Measurements from ENCODE around the gene TXNDC8. TPM values are rescaled to one million over a fixed set of nuclear protein-coding genes. Genes with fewer than 3 reads are reported as not detected.
"Not testable (repeated sequence)": the region's sequence is repeated elsewhere in the genome, so short reads cannot be mapped to it uniquely, and the experiment has no call there.

TXNDC8 gene
- total RNA-seq, result not detected

DNA sequence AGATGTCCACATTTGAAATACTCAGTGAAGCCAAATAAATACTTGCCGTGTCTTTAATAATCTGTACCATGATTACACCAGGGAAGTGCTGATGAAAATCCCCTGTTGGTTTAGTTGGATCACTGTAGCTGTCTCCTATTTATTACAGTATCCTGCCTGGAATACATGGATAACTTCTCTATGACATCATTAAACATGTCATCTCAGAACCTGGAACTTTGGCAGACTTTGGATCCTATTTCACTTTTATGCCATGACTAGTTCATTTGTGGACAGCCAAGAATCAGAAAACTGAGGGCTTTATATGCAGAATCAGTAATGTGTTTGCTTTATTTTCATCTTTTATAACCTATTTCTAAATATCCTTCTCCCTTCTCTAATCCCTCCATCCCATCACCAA, at the start of gene TXNDC8:
Gene TXNDC8 (minus strand): TSS at position 137 of the 400 bp plus-strand sequence.
- peaks cover 4% of the 10 kb centered on the region for H3K27me3 Mint-ChIP-seq
- no peaks in the 10 kb centered on the region for H3K4me1 Mint-ChIP-seq
- CTCF ChIA-PET, result no interaction called here
- no peak within 1 kb of the TSS for H3K27ac Mint-ChIP-seq
- H3K9me3 Mint-ChIP-seq (ENCODE audit: low read depth), result no peaks in the 10 kb centered on the region
- H3K4me3 Mint-ChIP-seq, result no peak within 1 kb of the TSS
- H3K36me3 Mint-ChIP-seq, result no peaks in the 10 kb centered on the region
- no peak for ATAC-seq
- no peak for DNase-seq

DNA sequence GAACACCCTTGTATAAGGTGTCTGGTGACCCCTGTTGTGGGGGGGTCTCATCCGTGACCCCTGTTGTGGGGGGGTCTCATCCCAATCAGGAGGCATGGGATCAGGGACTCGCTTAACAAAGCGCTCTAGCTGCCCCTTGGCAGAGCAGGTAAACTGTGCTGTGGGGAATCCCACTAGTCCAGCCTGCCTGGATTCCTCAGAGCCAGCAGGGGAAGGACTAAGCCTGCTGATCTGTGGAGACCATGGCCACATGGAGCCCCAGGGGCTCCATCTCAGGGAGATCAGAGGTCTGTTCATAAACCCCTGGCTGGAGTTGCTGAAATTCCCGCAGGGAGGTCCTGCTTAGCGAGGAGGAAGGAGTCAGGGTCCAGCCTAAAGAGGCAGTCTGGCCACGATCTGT, 45.8 kb upstream of the TXNDC8 start:
- Mint-ChIP-seq H3K36me3 (no peaks in the 10 kb centered on the region), H3K9me3 (ENCODE audit: low read depth) (no peaks in the 10 kb centered on the region), H3K4me1 (no peaks in the 10 kb centered on the region), H3K27me3 (no peaks in the 10 kb centered on the region), H3K4me3 (no peak overlapping the region), H3K27ac (no peak overlapping the region)
- DNase-seq (no peak), ATAC-seq (no peak)
- CTCF ChIA-PET, result no interaction called here

DNA sequence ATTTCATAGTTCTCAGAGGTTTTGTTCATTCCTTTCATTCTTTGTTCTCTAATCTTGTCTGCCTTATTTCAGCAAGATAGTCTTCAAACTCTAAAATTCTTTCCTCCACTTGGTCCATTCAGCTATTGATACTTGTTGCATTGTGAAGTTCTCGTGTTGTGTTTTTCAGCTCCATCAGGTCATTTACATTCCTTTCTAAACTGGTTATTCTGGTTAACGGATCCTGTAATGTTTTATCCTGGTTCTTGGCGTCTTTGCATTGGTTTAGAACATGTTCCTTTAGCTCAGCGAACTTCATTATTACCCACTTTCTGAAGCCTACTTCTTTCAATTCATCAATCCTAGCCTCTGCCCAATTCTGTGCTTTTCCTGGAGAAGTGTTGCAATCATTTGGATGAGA, 45.1 kb upstream of the TXNDC8 start:
- no peaks in the 10 kb centered on the region for H3K36me3 Mint-ChIP-seq
- ATAC-seq (no peak), DNase-seq (no peak)
- H3K4me3 Mint-ChIP-seq, result no peak overlapping the region
- CTCF ChIA-PET, result no interaction called here
- H3K27me3 Mint-ChIP-seq, result no peaks in the 10 kb centered on the region
- no peak overlapping the region for H3K27ac Mint-ChIP-seq
- H3K9me3 Mint-ChIP-seq (ENCODE audit: low read depth), result no peaks in the 10 kb centered on the region
- no peaks in the 10 kb centered on the region for H3K4me1 Mint-ChIP-seq

DNA sequence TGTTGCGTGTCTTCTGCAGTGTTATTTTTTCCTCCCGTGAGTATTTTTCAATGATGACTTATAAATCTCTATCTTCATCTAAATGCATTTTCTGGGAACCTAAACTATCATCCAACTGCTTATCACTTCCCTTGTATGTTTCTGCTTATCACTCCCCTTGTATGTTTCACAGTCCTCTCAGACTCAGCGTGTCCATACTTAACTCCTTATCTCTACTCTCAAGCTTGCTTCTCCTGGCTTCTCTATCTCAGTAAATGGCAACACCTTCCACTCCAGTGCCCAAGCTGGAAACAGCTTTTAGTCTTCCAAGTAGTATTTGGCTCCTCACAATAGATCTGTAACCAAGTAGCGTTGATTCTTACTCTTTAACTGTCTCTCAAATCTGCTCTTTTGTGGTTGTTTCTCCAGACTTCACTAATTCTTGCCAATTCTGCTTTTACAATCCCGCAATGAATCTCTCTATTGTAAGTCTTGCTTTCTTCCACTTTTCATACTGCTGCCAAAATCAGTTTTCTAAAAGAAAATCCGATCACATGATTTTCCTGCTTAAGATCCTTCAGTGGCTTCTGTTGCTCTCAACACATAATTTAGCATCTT, 33.8 kb upstream of the TXNDC8 start:
- Mint-ChIP-seq H3K9me3 (ENCODE audit: low read depth) (no peaks in the 10 kb centered on the region), H3K36me3 (no peaks in the 10 kb centered on the region), H3K27me3 (no peaks in the 10 kb centered on the region), H3K4me1 (no peaks in the 10 kb centered on the region), H3K4me3 (no peak overlapping the region), H3K27ac (no peak overlapping the region)
- DNase-seq (no peak), ATAC-seq (no peak)
- CTCF ChIA-PET, result no interaction called here

DNA sequence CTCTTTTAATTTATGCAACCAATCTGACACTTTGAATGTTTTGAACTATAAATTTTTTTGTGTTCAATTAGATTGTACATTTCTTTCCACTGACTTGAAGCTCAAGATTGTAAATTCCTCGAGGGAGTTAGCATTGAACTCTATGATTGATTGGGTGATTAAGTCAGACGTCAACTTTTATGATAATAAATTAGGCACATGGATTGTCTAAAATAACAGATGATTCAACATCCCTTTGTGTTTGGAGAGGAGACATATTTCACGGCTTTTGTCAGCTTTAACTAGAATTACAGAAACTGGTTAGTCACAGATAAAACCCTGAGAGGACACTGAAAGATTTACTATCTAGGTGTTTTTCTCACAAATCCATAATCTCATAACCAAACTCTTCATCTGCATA, 32.7 kb upstream of the TXNDC8 start:
- H3K4me3 Mint-ChIP-seq, result no peak overlapping the region
- CTCF ChIA-PET, result no interaction called here
- H3K27ac Mint-ChIP-seq, result no peak overlapping the region
- ATAC-seq (no peak), DNase-seq (no peak)
- H3K36me3 Mint-ChIP-seq, result no peaks in the 10 kb centered on the region
- no peaks in the 10 kb centered on the region for H3K9me3 Mint-ChIP-seq (ENCODE audit: low read depth)
- H3K4me1 Mint-ChIP-seq, result no peaks in the 10 kb centered on the region
- H3K27me3 Mint-ChIP-seq, result no peaks in the 10 kb centered on the region

DNA sequence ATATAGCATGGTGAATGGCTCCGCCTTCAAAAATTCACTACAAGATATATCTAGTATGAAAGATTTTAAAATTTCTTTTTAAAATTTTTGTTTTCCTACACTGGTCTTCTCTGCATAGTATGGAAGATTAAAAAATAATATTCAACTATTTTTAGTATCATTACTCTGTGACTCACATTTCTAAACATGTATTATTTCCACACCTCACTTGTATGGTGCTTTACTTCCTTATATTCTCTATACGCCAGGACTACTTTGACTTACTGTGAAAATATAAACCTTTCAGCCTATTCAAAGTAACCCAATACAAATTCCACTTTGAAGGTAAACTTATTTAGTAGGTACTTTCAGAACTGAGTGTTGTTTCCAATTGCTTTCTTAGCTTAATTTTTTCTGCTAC, 26.8 kb upstream of the TXNDC8 start:
- ATAC-seq (no peak), DNase-seq (no peak)
- H3K9me3 Mint-ChIP-seq (ENCODE audit: low read depth), result no peaks in the 10 kb centered on the region
- CTCF ChIA-PET, result no interaction called here
- H3K4me3 Mint-ChIP-seq, result no peak overlapping the region
- H3K4me1 Mint-ChIP-seq, result no peaks in the 10 kb centered on the region
- no peaks in the 10 kb centered on the region for H3K27me3 Mint-ChIP-seq
- no peak overlapping the region for H3K27ac Mint-ChIP-seq
- no peaks in the 10 kb centered on the region for H3K36me3 Mint-ChIP-seq

DNA sequence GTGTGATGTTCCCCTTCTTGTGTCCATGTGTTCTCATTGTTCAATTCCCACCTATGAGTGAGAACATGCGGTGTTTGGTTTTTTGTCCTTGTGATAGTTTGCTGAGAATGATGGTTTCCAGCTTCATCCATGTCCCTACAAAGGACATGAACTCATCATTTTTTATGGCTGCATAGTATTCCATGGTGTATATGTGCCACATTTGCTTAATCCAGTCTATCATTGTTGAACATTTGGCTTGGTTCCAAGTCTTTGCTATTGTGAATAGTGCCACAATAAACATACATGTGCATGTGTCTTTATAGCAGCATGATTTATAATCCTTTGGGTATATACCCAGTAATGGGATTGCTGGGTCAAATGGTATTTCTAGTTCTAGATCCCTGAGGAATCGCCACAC, 21.3 kb upstream of the TXNDC8 start:
- H3K4me1 Mint-ChIP-seq; H3K27me3 Mint-ChIP-seq; DNase-seq; H3K36me3 Mint-ChIP-seq; H3K9me3 Mint-ChIP-seq (ENCODE audit: low read depth); CTCF ChIA-PET; H3K27ac Mint-ChIP-seq; H3K4me3 Mint-ChIP-seq; ATAC-seq: not testable (repeated sequence)

DNA sequence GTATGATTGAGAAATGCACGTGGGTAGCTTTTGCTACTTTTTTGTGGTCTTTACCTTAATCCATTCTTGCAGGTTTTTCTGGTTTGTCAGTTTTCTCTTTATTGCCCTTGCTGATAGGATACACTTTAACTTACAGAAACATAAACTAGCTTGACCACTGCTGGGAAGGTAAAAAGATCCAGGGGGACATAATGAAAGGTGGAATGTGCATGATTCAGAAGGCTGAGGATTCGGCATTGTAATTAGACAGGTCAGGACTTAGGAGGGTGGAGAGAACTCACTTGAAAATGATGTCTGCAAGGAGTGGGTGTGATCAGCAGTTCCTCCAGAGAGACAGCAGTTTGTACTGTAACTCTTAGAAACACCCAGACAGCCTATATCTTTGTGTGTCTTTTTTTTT, 19.8 kb upstream of the TXNDC8 start:
- CTCF ChIA-PET, result no interaction called here
- no peaks in the 10 kb centered on the region for H3K9me3 Mint-ChIP-seq (ENCODE audit: low read depth)
- ATAC-seq (no peak), DNase-seq (no peak)
- no peaks in the 10 kb centered on the region for H3K4me1 Mint-ChIP-seq
- no peaks in the 10 kb centered on the region for H3K27me3 Mint-ChIP-seq
- no peak overlapping the region for H3K4me3 Mint-ChIP-seq
- H3K27ac Mint-ChIP-seq, result no peak overlapping the region
- H3K36me3 Mint-ChIP-seq, result no peaks in the 10 kb centered on the region

DNA sequence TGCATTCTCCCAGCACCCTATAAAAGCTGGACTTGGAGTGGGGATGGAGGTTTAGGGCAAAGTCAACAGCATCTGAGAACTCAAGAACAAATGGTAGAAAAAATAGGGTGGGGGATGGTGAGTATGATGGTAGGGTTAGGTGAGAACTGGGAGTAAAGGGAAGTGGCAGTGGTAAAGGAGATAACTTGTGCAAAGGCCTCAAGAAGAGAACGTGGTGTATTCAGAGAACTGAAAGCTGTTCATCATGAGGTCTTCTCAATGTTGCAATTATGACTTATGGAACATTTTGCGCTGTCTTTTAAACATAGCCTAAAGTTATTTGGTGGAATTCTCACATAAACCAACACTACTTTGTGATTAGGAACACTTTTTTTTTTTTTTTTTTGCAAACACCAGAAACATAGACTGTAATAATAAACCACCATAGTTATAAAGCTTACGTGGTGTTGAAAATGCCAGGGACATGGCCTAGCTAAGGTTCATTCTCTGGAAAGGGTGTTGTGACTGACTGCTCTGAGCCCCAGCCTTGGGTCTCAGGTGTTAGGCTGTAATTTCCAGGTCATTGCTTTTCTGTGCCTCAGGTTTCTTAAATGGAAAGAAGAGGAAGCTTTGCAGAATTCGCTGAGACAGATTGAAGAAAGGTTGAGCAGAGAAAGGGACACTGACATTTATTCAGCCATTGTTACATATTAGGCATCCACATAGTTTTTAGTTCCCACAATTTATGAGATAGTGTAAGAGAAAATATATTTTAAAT, 19.2 kb upstream of the TXNDC8 start:
- ATAC-seq (no peak), DNase-seq (no peak)
- CTCF ChIA-PET, result no interaction called here
- Mint-ChIP-seq H3K27ac (no peak overlapping the region), H3K9me3 (ENCODE audit: low read depth) (no peaks in the 10 kb centered on the region), H3K4me3 (no peak overlapping the region), H3K36me3 (no peaks in the 10 kb centered on the region), H3K4me1 (no peaks in the 10 kb centered on the region), H3K27me3 (no peaks in the 10 kb centered on the region)

DNA sequence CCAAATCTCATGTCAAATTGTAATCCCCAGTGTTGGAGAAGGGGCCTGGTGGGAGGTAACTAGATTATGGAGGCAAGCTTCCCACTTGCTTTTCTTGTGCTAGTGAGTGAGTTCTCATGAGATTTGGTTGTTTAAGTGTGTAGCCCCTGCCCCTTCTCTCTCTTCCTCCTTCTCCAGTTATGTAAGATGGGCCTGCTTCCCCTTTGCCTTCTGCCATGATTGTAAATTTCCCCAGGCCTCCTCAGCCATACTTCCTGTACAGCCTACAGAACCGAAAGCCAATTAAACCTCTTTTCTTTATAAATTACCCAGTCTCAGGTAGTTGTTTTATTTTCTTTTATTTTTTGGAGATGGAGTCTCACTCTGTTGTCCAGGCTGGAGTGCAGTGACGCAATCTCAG, 18.2 kb upstream of the TXNDC8 start:
- DNase-seq (no peak), ATAC-seq (no peak)
- CTCF ChIA-PET, result no interaction called here
- H3K4me3 Mint-ChIP-seq, result no peak overlapping the region
- H3K36me3 Mint-ChIP-seq, result no peaks in the 10 kb centered on the region
- H3K4me1 Mint-ChIP-seq, result no peaks in the 10 kb centered on the region
- H3K9me3 Mint-ChIP-seq (ENCODE audit: low read depth), result no peaks in the 10 kb centered on the region
- no peaks in the 10 kb centered on the region for H3K27me3 Mint-ChIP-seq
- H3K27ac Mint-ChIP-seq, result no peak overlapping the region

DNA sequence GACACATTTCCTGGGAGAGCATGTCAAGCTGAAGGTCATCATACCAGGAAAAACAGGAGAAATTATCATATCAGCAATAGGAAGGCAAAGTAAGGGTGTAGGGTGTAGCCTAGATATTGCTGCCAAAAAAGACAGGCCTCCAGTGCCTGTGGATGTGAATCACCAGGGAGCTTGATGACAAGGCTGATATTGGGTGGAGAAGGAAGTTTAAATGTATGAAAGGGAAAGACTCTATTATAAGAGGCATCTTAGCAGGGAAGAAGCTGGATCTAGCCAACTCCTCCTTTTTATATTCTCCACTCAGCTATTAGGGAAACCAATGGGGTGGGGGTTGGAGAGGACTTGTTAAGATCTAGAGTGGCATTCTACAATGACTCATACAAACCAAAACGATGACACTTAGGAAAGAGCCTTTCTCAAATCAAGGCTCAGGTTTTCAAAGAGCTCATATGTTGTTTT, 13.4 kb upstream of the TXNDC8 start:
- H3K4me3 Mint-ChIP-seq, result no peak overlapping the region
- H3K4me1 Mint-ChIP-seq, result no peaks in the 10 kb centered on the region
- H3K27ac Mint-ChIP-seq, result no peak overlapping the region
- ATAC-seq (no peak), DNase-seq (no peak)
- CTCF ChIA-PET, result no interaction called here
- no peaks in the 10 kb centered on the region for H3K27me3 Mint-ChIP-seq
- no peaks in the 10 kb centered on the region for H3K36me3 Mint-ChIP-seq
- no peaks in the 10 kb centered on the region for H3K9me3 Mint-ChIP-seq (ENCODE audit: low read depth)

DNA sequence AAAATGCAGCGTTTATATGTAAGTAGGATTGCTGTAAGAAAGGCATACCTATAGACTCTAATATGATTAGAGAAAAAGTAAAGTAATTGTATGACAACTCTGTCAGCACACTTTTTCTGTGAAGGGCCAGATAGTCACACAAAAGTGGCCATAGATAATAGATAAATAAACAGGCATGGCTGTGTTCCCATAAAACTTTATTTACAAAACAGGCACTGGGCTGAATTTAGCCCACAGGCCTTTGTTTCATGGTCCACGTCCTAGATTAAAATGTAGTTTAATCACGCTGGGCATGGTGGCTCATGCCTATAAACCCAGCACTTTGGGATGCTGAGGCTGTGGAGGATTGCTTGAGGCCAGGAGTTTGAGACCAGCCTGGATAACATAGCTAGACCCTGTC, 8.7 kb upstream of the TXNDC8 start:
- no peak overlapping the region for H3K4me3 Mint-ChIP-seq
- no peak overlapping the region for H3K27ac Mint-ChIP-seq
- CTCF ChIA-PET, result no interaction called here

DNA sequence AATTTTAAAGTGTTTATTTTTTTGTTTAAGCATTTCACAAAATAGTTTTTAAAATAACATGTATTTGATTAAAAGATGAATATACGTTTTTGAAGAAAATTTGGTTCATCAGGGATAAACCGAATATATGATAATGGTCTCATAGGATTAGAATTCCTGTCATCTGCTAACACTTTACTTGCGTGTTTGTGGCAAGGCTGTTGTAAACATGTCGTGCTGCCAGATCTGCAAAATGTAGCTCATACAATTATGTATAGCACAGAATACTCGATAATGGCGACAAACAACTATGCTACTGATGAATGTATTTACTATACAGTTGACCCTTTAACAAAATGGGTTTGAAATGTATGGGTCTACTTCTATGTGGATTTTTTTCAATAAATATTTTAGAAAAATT, 7.2 kb upstream of the TXNDC8 start:
- CTCF ChIA-PET, result no interaction called here
- Mint-ChIP-seq H3K4me3 (no peak overlapping the region), H3K4me1 (no peaks in the 10 kb centered on the region), H3K9me3 (ENCODE audit: low read depth) (no peaks in the 10 kb centered on the region), H3K36me3 (no peaks in the 10 kb centered on the region), H3K27ac (no peak overlapping the region), H3K27me3 (no peaks in the 10 kb centered on the region)
- ATAC-seq, result no peak
- DNase-seq, result no peak

More for the DNA sequence above, 8.7 kb upstream of the TXNDC8 start:
- ATAC-seq (no peak), DNase-seq (no peak)
- H3K4me1 Mint-ChIP-seq, result no peaks in the 10 kb centered on the region
- H3K9me3 Mint-ChIP-seq (ENCODE audit: low read depth), result no peaks in the 10 kb centered on the region
- no peaks in the 10 kb centered on the region for H3K27me3 Mint-ChIP-seq
- no peaks in the 10 kb centered on the region for H3K36me3 Mint-ChIP-seq

DNA sequence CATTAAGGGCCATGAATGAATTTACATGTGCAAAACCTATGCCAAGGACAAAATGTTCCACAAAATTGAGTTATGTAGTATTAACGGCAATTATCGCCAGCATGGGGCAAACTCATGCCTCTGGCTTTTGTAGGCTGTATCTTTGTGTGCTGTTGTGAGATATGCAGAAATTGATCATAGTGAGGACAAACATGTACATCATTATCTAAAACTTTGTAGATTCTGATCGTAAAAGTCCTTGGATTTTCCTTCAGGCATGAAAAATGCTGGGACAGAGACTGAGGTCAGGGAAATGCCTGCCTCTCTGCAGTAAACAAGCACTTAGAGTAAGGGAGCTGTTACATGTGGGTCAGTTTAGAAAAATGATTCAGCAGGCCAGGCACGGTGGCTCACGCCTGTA, 5.9 kb upstream of the TXNDC8 start:
- H3K36me3 Mint-ChIP-seq, result no peaks in the 10 kb centered on the region
- CTCF ChIA-PET, result no interaction called here
- no peak overlapping the region for H3K4me3 Mint-ChIP-seq

More for the DNA sequence above, 5.9 kb upstream of the TXNDC8 start:
- DNase-seq (no peak), ATAC-seq (no peak)
- Mint-ChIP-seq H3K27me3 (no peaks in the 10 kb centered on the region), H3K27ac (no peak overlapping the region), H3K4me1 (no peaks in the 10 kb centered on the region), H3K9me3 (ENCODE audit: low read depth) (no peaks in the 10 kb centered on the region)

Measured in activated CD8-positive, alpha-beta memory T cell treated with anti-CD3 and anti-CD28 coated beads, Interleukin-2, amount 10 ng/mL, durations not matched to agents 7 days and 5 days (primary cell).